GM23338 (cell line): Measurements from ENCODE around the gene SLC6A5. TPM values are rescaled to one million over a fixed set of nuclear protein-coding genes. Genes with fewer than 3 reads are reported as not detected.

ENCODE experiments used
- ATAC-seq: fragments of 200-7000 bp; cut with Tn5 transposase; 3 replicates; pipeline ENCODE4 v1.9.1; 2020
- DNase-seq: peaks from one replicate; pipeline ENCODE4 v3.0.0-alpha.2; 2015; ENCODE audit warnings: low spot score
- H2AFZ ChIP-seq: fragments of 200-600 bp; sonication (generic); 2 replicates; pipeline ENCODE4 v1.8.0; 2016; ENCODE audit warnings: antibody characterized with exemption, mild to moderate bottlenecking, moderate library complexity
- H3F3A ChIP-seq: fragments of 200-600 bp; sonication (generic); replicated peaks from 2 replicates; pipeline ENCODE4 v1.8.0; 2017; ENCODE audit warnings: antibody characterized with exemption, mixed run types, low read depth
- H3K27ac ChIP-seq: fragments of 200-600 bp; sonication (generic); 2 replicates; pipeline ENCODE4 v1.6.1; 2016; ENCODE audit warnings: low read depth
- H3K27me3 ChIP-seq: fragments of 200-600 bp; sonication (generic); 2 replicates; pipeline ENCODE4 v1.8.0; 2016; ENCODE audit warnings: mild to moderate bottlenecking, mixed run types, moderate library complexity; ENCODE audit not compliant: insufficient read depth
- H3K36me3 ChIP-seq: fragments of 200-600 bp; sonication (generic); 2 replicates; pipeline ENCODE4 v1.8.0; 2016; ENCODE audit warnings: mild to moderate bottlenecking; ENCODE audit not compliant: insufficient read depth
- H3K4me1 ChIP-seq: fragments of 200-600 bp; sonication (generic); 2 replicates; pipeline ENCODE4 v1.8.0; 2016; ENCODE audit warnings: mild to moderate bottlenecking, moderate library complexity; ENCODE audit not compliant: insufficient read depth
- H3K4me2 ChIP-seq: fragments of 200-600 bp; sonication (generic); 2 replicates; pipeline ENCODE4 v1.7.1; 2017; ENCODE audit warnings: mixed run types
- H3K4me3 ChIP-seq: fragments of 200-600 bp; sonication (generic); 2 replicates; pipeline ENCODE4 v1.6.1; 2016; ENCODE audit warnings: mixed run types
- H3K79me2 ChIP-seq: fragments of 200-600 bp; sonication (generic); replicated peaks from 2 replicates; pipeline ENCODE4 v1.8.0; 2017; ENCODE audit warnings: mild to moderate bottlenecking; ENCODE audit not compliant: insufficient read depth
- H3K9me2 ChIP-seq: fragments of 200-600 bp; sonication (generic); 2 replicates; pipeline ENCODE4 v1.8.0; 2017; ENCODE audit not compliant: insufficient read depth
- H4K20me1 ChIP-seq: fragments of 200-600 bp; sonication (generic); replicated peaks from 2 replicates; pipeline ENCODE4 v1.8.0; 2017; ENCODE audit warnings: mild to moderate bottlenecking; ENCODE audit not compliant: insufficient read depth
- H3K27ac Mint-ChIP-seq: 2 replicates; pipeline ENCODE4 v1.8.0; 2020; ENCODE audit warnings: inconsistent platforms, mild to moderate bottlenecking, moderate library complexity, mixed read lengths
- H3K27me3 Mint-ChIP-seq: 3 replicates; pipeline ENCODE4 v1.8.0; 2022; ENCODE audit warnings: low read depth, mild to moderate bottlenecking, moderate library complexity, mixed read lengths, inconsistent platforms; ENCODE audit not compliant: insufficient read depth, poor library complexity
- H3K36me3 Mint-ChIP-seq: 3 replicates; pipeline ENCODE4 v1.8.0; 2021; ENCODE audit warnings: low read depth, mild to moderate bottlenecking, inconsistent platforms, moderate library complexity, mixed read lengths
- H3K4me1 Mint-ChIP-seq: 3 replicates; pipeline ENCODE4 v1.8.0; 2020; ENCODE audit warnings: mild to moderate bottlenecking, inconsistent platforms, mixed read lengths
- H3K4me3 Mint-ChIP-seq: 3 replicates; pipeline ENCODE4 v1.8.0; 2021; ENCODE audit warnings: moderate library complexity, mild to moderate bottlenecking, inconsistent platforms, mixed read lengths
- H3K9me3 Mint-ChIP-seq: 3 replicates; pipeline ENCODE4 v1.8.0; 2020; ENCODE audit warnings: moderate library complexity, mild to moderate bottlenecking, inconsistent platforms, mixed read lengths
- EZH2 ChIP-seq: fragments of 200-600 bp; sonication (generic); IDR thresholded peaks from one replicate; pipeline ENCODE4 v1.8.0; 2017; ENCODE audit warnings: antibody characterized with exemption, mild to moderate bottlenecking, low read depth; ENCODE audit not compliant: unreplicated experiment
- NANOG ChIP-seq: IDR thresholded peaks from 2 replicates; pipeline ENCODE4 v1.6.1; 2016; ENCODE audit warnings: antibody characterized with exemption, borderline replicate concordance
- STAT1 ChIP-seq: IDR thresholded peaks from one replicate; pipeline ENCODE4 v1.6.1; 2016; ENCODE audit warnings: antibody characterized with exemption; ENCODE audit not compliant: unreplicated experiment
- ZNF114 ChIP-seq: fragments of 250-450 bp; sonication (Bioruptor Pico); IDR thresholded peaks from 2 replicates; pipeline ENCODE4 v1.5.0; 2020; ENCODE audit warnings: mild to moderate bottlenecking, moderate library complexity
- polyA plus RNA-seq: library from polyadenylated mRNA; unstranded; fragments of >200 nt; fragmentation: Nextera tagmentation; extraction: Ambion mirVana; gene quantifications from 2 replicates; pipeline ENCODE4 v1.2.1, GENCODE V29; 2016
- total RNA-seq: library from RNA; depleted of rRNA; stranded (reverse); fragments of >200 nt; shearing (Covaris generic); gene quantifications from 2 replicates; pipeline ENCODE4 v1.2.3, GENCODE V29; 2014
- TF ChIP-seq, protein P1 (sequence below), 2 experiments: fragments of 200-600 bp in 1 of 2; sonication (generic) in 1 of 2; conservative IDR thresholded peaks; 2 replicates each; pipeline versions ENCODE4 v1.5.1 to v1.6.1; 2016 to 2017; ENCODE audit warnings: antibody characterized with exemption in 2 of 2, low read depth in 2 of 2, mild to moderate bottlenecking in 2 of 2, moderate library complexity in 1 of 2
- TF ChIP-seq, protein P2 (sequence below): fragments of 250-450 bp; sonication (Bioruptor Pico); IDR thresholded peaks from 2 replicates; pipeline ENCODE4 v1.5.0; 2020; ENCODE audit warnings: mild to moderate bottlenecking, moderate library complexity

SLC6A5 gene
- total and polyA plus RNA-seq, 2 experiments from 2014 or later, result not detected

DNA sequence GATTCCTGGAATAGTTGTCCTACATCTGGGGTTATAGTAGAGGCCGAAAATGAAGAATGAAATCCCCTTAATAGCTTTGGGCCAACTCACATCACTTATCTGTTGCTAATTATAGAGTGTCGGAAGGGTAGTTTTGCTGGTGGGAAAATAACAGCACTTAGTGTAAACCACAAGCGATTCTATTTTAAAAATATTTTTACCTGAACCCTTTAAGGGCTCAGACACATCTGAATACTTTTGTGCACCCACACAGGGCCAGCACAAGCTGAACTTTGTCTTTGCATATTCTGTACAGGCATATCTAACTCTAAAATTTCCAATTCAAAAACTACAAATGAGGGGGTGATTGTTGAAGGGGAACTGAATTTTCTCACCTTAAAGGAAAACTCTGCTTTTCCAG, 27.6 kb downstream of the SLC6A5 start:
- Histone ChIP-seq H2AFZ (no peak overlapping the region), H3K9me2 (no peaks in the 10 kb centered on the region), H3K36me3 (no peaks in the 10 kb centered on the region), H3K4me2 (no peak overlapping the region), H3K4me1 (peaks cover 6% of the 10 kb centered on the region; the same call in 1 of the 2 replicates), H3K27me3 (no peaks in the 10 kb centered on the region), H3K4me3 (no peak overlapping the region), H3K27ac (no peak overlapping the region), H4K20me1 (no peaks in the 10 kb centered on the region), H3F3A (0 out of 2 replicates have a peak, but pooled peaks cover 2% of the 10 kb centered on the region), H3K79me2 (no peaks in the 10 kb centered on the region)
- H3K9me3 Mint-ChIP-seq, result no peaks in the 10 kb centered on the region; the same call in 2 of the 3 replicates
- TF ChIP-seq, protein P1, sequence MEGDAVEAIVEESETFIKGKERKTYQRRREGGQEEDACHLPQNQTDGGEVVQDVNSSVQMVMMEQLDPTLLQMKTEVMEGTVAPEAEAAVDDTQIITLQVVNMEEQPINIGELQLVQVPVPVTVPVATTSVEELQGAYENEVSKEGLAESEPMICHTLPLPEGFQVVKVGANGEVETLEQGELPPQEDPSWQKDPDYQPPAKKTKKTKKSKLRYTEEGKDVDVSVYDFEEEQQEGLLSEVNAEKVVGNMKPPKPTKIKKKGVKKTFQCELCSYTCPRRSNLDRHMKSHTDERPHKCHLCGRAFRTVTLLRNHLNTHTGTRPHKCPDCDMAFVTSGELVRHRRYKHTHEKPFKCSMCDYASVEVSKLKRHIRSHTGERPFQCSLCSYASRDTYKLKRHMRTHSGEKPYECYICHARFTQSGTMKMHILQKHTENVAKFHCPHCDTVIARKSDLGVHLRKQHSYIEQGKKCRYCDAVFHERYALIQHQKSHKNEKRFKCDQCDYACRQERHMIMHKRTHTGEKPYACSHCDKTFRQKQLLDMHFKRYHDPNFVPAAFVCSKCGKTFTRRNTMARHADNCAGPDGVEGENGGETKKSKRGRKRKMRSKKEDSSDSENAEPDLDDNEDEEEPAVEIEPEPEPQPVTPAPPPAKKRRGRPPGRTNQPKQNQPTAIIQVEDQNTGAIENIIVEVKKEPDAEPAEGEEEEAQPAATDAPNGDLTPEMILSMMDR (conservative IDR thresholded peaks at IDR 0.05; ENCODE audit: low read depth in 2 of 2), result no peak
- ATAC-seq (no peak), DNase-seq (no peak)
- no peaks in the 10 kb centered on the region for H3K36me3 Mint-ChIP-seq
- H3K27me3 Mint-ChIP-seq, result no peaks in the 10 kb centered on the region
- peaks cover 21% of the 10 kb centered on the region for H3K4me1 Mint-ChIP-seq
- H3K4me3 Mint-ChIP-seq, result no peak overlapping the region
- H3K27ac Mint-ChIP-seq, result no peak overlapping the region

DNA sequence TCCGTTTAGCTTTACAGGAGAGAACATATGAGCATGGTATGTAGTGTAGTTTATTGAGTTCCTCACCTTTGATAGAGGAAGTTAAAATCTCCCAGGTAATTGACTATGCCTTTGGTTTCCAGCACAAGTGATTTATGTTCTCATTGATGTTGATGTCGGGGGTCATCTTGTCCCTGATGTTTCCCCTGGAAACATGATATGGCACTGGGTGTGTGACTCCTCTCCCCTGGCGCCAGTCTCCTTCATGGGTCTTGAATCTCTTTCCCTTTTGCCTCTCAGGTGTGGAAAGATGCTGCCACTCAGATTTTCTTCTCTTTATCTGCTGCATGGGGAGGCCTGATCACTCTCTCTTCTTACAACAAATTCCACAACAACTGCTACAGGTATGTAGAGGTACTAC, 28.3 kb downstream of the SLC6A5 start:
- Histone ChIP-seq H3K4me2 (no peak overlapping the region), H3K4me3 (no peak overlapping the region), H3F3A (no peaks in the 10 kb centered on the region), H3K79me2 (no peaks in the 10 kb centered on the region), H3K27ac (no peak overlapping the region), H3K4me1 (no peaks in the 10 kb centered on the region), H3K27me3 (no peaks in the 10 kb centered on the region), H3K9me2 (no peaks in the 10 kb centered on the region), H2AFZ (no peak overlapping the region), H3K36me3 (no peaks in the 10 kb centered on the region), H4K20me1 (no peaks in the 10 kb centered on the region)
- no peaks in the 10 kb centered on the region; the same call in 2 of the 3 replicates for H3K9me3 Mint-ChIP-seq
- no peaks in the 10 kb centered on the region for H3K36me3 Mint-ChIP-seq
- no peak overlapping the region for H3K27ac Mint-ChIP-seq
- peaks cover 20% of the 10 kb centered on the region for H3K4me1 Mint-ChIP-seq
- TF ChIP-seq STAT1 (no peak), NANOG (no peak), EZH2 (no peak), ZNF114 (no peak)
- TF ChIP-seq, protein P2, sequence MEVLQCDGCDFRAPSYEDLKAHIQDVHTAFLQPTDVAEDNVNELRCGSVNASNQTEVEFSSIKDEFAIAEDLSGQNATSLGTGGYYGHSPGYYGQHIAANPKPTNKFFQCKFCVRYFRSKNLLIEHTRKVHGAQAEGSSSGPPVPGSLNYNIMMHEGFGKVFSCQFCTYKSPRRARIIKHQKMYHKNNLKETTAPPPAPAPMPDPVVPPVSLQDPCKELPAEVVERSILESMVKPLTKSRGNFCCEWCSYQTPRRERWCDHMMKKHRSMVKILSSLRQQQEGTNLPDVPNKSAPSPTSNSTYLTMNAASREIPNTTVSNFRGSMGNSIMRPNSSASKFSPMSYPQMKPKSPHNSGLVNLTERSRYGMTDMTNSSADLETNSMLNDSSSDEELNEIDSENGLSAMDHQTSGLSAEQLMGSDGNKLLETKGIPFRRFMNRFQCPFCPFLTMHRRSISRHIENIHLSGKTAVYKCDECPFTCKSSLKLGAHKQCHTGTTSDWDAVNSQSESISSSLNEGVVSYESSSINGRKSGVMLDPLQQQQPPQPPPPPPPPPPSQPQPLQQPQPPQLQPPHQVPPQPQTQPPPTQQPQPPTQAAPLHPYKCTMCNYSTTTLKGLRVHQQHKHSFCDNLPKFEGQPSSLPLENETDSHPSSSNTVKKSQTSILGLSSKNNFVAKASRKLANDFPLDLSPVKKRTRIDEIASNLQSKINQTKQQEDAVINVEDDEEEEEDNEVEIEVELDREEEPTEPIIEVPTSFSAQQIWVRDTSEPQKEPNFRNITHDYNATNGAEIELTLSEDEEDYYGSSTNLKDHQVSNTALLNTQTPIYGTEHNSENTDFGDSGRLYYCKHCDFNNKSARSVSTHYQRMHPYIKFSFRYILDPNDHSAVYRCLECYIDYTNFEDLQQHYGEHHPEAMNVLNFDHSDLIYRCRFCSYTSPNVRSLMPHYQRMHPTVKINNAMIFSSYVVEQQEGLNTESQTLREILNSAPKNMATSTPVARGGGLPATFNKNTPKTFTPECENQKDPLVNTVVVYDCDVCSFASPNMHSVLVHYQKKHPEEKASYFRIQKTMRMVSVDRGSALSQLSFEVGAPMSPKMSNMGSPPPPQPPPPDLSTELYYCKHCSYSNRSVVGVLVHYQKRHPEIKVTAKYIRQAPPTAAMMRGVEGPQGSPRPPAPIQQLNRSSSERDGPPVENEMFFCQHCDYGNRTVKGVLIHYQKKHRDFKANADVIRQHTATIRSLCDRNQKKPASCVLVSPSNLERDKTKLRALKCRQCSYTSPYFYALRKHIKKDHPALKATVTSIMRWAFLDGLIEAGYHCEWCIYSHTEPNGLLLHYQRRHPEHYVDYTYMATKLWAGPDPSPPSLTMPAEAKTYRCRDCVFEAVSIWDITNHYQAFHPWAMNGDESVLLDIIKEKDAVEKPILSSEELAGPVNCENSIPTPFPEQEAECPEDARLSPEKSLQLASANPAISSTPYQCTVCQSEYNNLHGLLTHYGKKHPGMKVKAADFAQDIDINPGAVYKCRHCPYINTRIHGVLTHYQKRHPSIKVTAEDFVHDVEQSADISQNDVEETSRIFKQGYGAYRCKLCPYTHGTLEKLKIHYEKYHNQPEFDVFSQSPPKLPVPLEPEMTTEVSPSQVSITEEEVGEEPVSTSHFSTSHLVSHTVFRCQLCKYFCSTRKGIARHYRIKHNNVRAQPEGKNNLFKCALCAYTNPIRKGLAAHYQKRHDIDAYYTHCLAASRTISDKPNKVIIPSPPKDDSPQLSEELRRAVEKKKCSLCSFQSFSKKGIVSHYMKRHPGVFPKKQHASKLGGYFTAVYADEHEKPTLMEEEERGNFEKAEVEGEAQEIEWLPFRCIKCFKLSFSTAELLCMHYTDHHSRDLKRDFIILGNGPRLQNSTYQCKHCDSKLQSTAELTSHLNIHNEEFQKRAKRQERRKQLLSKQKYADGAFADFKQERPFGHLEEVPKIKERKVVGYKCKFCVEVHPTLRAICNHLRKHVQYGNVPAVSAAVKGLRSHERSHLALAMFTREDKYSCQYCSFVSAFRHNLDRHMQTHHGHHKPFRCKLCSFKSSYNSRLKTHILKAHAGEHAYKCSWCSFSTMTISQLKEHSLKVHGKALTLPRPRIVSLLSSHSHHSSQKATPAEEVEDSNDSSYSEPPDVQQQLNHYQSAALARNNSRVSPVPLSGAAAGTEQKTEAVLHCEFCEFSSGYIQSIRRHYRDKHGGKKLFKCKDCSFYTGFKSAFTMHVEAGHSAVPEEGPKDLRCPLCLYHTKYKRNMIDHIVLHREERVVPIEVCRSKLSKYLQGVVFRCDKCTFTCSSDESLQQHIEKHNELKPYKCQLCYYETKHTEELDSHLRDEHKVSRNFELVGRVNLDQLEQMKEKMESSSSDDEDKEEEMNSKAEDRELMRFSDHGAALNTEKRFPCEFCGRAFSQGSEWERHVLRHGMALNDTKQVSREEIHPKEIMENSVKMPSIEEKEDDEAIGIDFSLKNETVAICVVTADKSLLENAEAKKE (CRISPR knock-in tag), result no peak
- TF ChIP-seq, protein P1 (conservative IDR thresholded peaks at IDR 0.05; ENCODE audit: low read depth in 2 of 2), result no peak
- DNase-seq, result no peak
- H3K27me3 Mint-ChIP-seq, result no peaks in the 10 kb centered on the region
- ATAC-seq, result no peak
- no peak overlapping the region for H3K4me3 Mint-ChIP-seq
